MG63 (cell line): ENCODE data around the gene TTC22. TPM values are rescaled to one million over a fixed set of nuclear protein-coding genes. Genes with fewer than 3 reads are reported as not detected.

Experiments used
- DNase-seq: peaks from one replicate; pipeline ENCODE4 v3.0.0-alpha.2; 2020
- H3K27me3 ChIP-seq: fragments of 250-450 bp; sonication (Bioruptor Pico); 2 replicates; pipeline ENCODE4 v1.5.1; 2020; ENCODE audit warnings: mild to moderate bottlenecking, moderate library complexity
- H3K36me3 ChIP-seq: fragments of 250-450 bp; sonication (Bioruptor Pico); 2 replicates; pipeline ENCODE4 v1.5.1; 2020; ENCODE audit warnings: mild to moderate bottlenecking, moderate library complexity
- H3K4me3 ChIP-seq: fragments of 250-450 bp; sonication (Bioruptor Pico); 2 replicates; pipeline ENCODE4 v1.5.1; 2020; ENCODE audit warnings: mild to moderate bottlenecking, moderate library complexity
- H3K9me3 ChIP-seq: fragments of 250-450 bp; sonication (Bioruptor Pico); 2 replicates; pipeline ENCODE4 v1.5.1; 2020; ENCODE audit warnings: mild to moderate bottlenecking, moderate library complexity
- total RNA-seq: library from RNA; depleted of rRNA; stranded (reverse); fragments of >200 nt; shearing (Covaris generic); gene quantifications from 2 replicates; pipeline ENCODE4 v1.2.3, GENCODE V29; 2014; ENCODE audit warnings: low replicate concordance; rRNA removed

Gene TTC22
- total RNA-seq, 1 experiment from 2014 or later, result not detected

GRCh38 chr1:54754045-54754444 lies 47.1 kb downstream of the TTC22 start:
- DNase-seq, result no peak
- Histone ChIP-seq H3K36me3 (peaks cover 4% of the 10 kb centered on the region; the same call in 1 of the 2 replicates), H3K9me3 (no peaks in the 10 kb centered on the region), H3K27me3 (no peaks in the 10 kb centered on the region), H3K4me3 (no peak overlapping the region)

- H3K4me3 ChIP-seq, result no peak overlapping the region
- no peaks in the 10 kb centered on the region for H3K9me3 ChIP-seq
- H3K36me3 ChIP-seq, result no peaks in the 10 kb centered on the region
- no peak for DNase-seq
- no peaks in the 10 kb centered on the region for H3K27me3 ChIP-seq
Observed at GRCh38 chr1:54751426-54751825, 49.7 kb downstream of the TTC22 start.

GRCh38 chr1:54750596-54750995 lies 50.5 kb downstream of the TTC22 start:
- no peaks in the 10 kb centered on the region for H3K27me3 ChIP-seq

GRCh38 chr1:54748094-54748835 lies 52.9 kb downstream of the TTC22 start:
- DNase-seq, result no peak

More at GRCh38 chr1:54750596-54750995, 50.5 kb downstream of the TTC22 start:
- DNase-seq, result no peak
- Histone ChIP-seq H3K36me3 (no peaks in the 10 kb centered on the region), H3K4me3 (no peak overlapping the region), H3K9me3 (no peaks in the 10 kb centered on the region)

GRCh38 chr1:54745864-54746263 lies 55.3 kb downstream of the TTC22 start:
- H3K4me3 ChIP-seq, result no peak overlapping the region
- H3K9me3 ChIP-seq, result no peaks in the 10 kb centered on the region
- H3K27me3 ChIP-seq, result no peaks in the 10 kb centered on the region
- H3K36me3 ChIP-seq, result peaks cover 12% of the 10 kb centered on the region
- DNase-seq, result no peak

More at GRCh38 chr1:54748094-54748835, 52.9 kb downstream of the TTC22 start:
- Histone ChIP-seq H3K36me3 (no peaks in the 10 kb centered on the region; the same call in 1 of the 2 replicates), H3K9me3 (no peaks in the 10 kb centered on the region), H3K27me3 (no peaks in the 10 kb centered on the region), H3K4me3 (no peak overlapping the region)

GRCh38 chr1:54745274-54745673 lies 55.8 kb downstream of the TTC22 start:
- H3K9me3 ChIP-seq, result no peaks in the 10 kb centered on the region
- peaks cover 15% of the 10 kb centered on the region for H3K36me3 ChIP-seq
- H3K4me3 ChIP-seq, result no peak overlapping the region
- no peaks in the 10 kb centered on the region for H3K27me3 ChIP-seq
- no peak for DNase-seq

GRCh38 chr1:54744696-54745095 lies 56.4 kb downstream of the TTC22 start:
- H3K27me3 ChIP-seq, result no peaks in the 10 kb centered on the region
- DNase-seq, result no peak

GRCh38 chr1:54743416-54744226 lies 57.5 kb downstream of the TTC22 start:
- Histone ChIP-seq H3K4me3 (no peak overlapping the region), H3K9me3 (no peaks in the 10 kb centered on the region), H3K27me3 (no peaks in the 10 kb centered on the region), H3K36me3 (peaks cover 24% of the 10 kb centered on the region)
- DNase-seq, result no peak

More at GRCh38 chr1:54744696-54745095, 56.4 kb downstream of the TTC22 start:
- H3K36me3 ChIP-seq, result peaks cover 18% of the 10 kb centered on the region
- no peak overlapping the region for H3K4me3 ChIP-seq
- no peaks in the 10 kb centered on the region for H3K9me3 ChIP-seq

- Histone ChIP-seq H3K27me3 (no peaks in the 10 kb centered on the region), H3K9me3 (no peaks in the 10 kb centered on the region), H3K36me3 (peaks cover 34% of the 10 kb centered on the region), H3K4me3 (no peak overlapping the region)
- no peak for DNase-seq
Observed at GRCh38 chr1:54742282-54742681, 58.8 kb downstream of the TTC22 start.

GRCh38 chr1:54741531-54741930 lies 59.6 kb downstream of the TTC22 start:
- Histone ChIP-seq H3K36me3 (peaks cover 42% of the 10 kb centered on the region), H3K27me3 (no peaks in the 10 kb centered on the region), H3K4me3 (no peak overlapping the region), H3K9me3 (no peaks in the 10 kb centered on the region)
- DNase-seq, result no peak

- Histone ChIP-seq H3K27me3 (no peaks in the 10 kb centered on the region), H3K9me3 (no peaks in the 10 kb centered on the region), H3K4me3 (no peak overlapping the region), H3K36me3 (peaks cover 58% of the 10 kb centered on the region)
- no peak for DNase-seq
Observed at GRCh38 chr1:54738244-54738643, 62.9 kb downstream of the TTC22 start.

GRCh38 chr1:54736685-54737084 lies 64.4 kb downstream of the TTC22 start:
- Histone ChIP-seq H3K36me3 (peaks cover 51% of the 10 kb centered on the region), H3K4me3 (no peak overlapping the region)
- DNase-seq, result no peak

More at GRCh38 chr1:54736685-54737084, 64.4 kb downstream of the TTC22 start:
- H3K9me3 ChIP-seq, result no peaks in the 10 kb centered on the region
- H3K27me3 ChIP-seq, result no peaks in the 10 kb centered on the region

Other genes starting within 250 kb of the TTC22 start
- not detected in 2 replicates for gene FAM151A, start 177.8 kb downstream of the TTC22 start, total RNA-seq
- not detected in 2 replicates for gene MROH7, start 159.5 kb downstream of the TTC22 start, total RNA-seq
- gene TTC4, start 85.5 kb downstream of the TTC22 start, total RNA-seq, result 40.8 and 41.2 TPM in 2 replicates
- 5.5 and 7.5 TPM in 2 replicates for gene PARS2, start 36.8 kb downstream of the TTC22 start, total RNA-seq
- gene DHCR24, start 85.9 kb upstream of the TTC22 start, total RNA-seq, result 165 and 174 TPM in 2 replicates
- gene TMEM61, start 179.3 kb upstream of the TTC22 start, total RNA-seq, result not detected in 2 replicates
- gene BSND, start 197.6 kb upstream of the TTC22 start, total RNA-seq, result not detected in 2 replicates
- not detected in 2 replicates for gene PCSK9, start 238.2 kb upstream of the TTC22 start, total RNA-seq